Lung (tissue), 12 donors: Measurements from ENCODE around the gene KIF25. TPM values are rescaled to one million over a fixed set of nuclear protein-coding genes. Genes with fewer than 3 reads are reported as not detected.

Experiments used
- ATAC-seq: fragments of 200-7000 bp; cut with Tn5 transposase; one replicate; pipeline ENCODE4 v1.9.1; 2020; ENCODE audit warnings: moderate number of reproducible peaks; ENCODE audit not compliant: insufficient read depth, low FRiP score
- DNase-seq, 3 donors: peaks; one replicate each; pipeline ENCODE4 v3.0.0-alpha.2; 2013 to 2017
- H3K27ac ChIP-seq, 2 donors: one replicate each; pipeline ENCODE4 v1.5.1; 2013; ENCODE audit warnings: mild to moderate bottlenecking in 2 of 2, moderate library complexity in 2 of 2, control low read depth in 1 of 2, inconsistent platforms in 1 of 2, low read depth in 1 of 2, low read length in 1 of 2
- H3K27me3 ChIP-seq, 3 donors: one replicate each; pipeline ENCODE4 v1.5.1; 2013; ENCODE audit warnings: low read length in 2 of 3; ENCODE audit not compliant: control insufficient read depth in 3 of 3, insufficient read depth in 3 of 3
- H3K36me3 ChIP-seq, 4 donors: one replicate each; pipeline ENCODE4 v1.5.1; 2013; ENCODE audit warnings: low read length in 4 of 4, mild to moderate bottlenecking in 1 of 4, moderate library complexity in 1 of 4; ENCODE audit not compliant: control insufficient read depth in 4 of 4, insufficient read depth in 4 of 4
- H3K4me1 ChIP-seq, 5 donors: one replicate each; pipeline ENCODE4 v1.5.1; 2013; ENCODE audit warnings: low read length in 5 of 5, mild to moderate bottlenecking in 2 of 5, moderate library complexity in 1 of 5; ENCODE audit not compliant: control insufficient read depth in 5 of 5, insufficient read depth in 5 of 5
- H3K4me3 ChIP-seq: one replicate; pipeline ENCODE4 v1.5.1; 2013; ENCODE audit warnings: mild to moderate bottlenecking, control low read depth, moderate library complexity
- H3K9ac ChIP-seq, 2 donors: one replicate each; pipeline ENCODE4 v1.5.1; 2013; ENCODE audit warnings: low read length in 2 of 2, control low read depth in 1 of 2; ENCODE audit not compliant: insufficient read depth in 1 of 2
- H3K9me3 ChIP-seq, 4 donors: one replicate each; pipeline ENCODE4 v1.5.1; 2013; ENCODE audit warnings: low read length in 3 of 4, mild to moderate bottlenecking in 1 of 4, moderate library complexity in 1 of 4; ENCODE audit not compliant: control insufficient read depth in 4 of 4, insufficient read depth in 3 of 4
- CTCF ChIP-seq: IDR thresholded peaks from 2 replicates; pipeline ENCODE4 v1.5.1; 2012; ENCODE audit warnings: mild to moderate bottlenecking; ENCODE audit errors: control extremely low read depth, extremely low read depth
- WGBS, 2 donors: extraction: QIAGEN DNeasy Blood & Tissue Kit; methylation state at CpG; one replicate each; pipeline ENCODE4 v1.1.7; 2013; 5-methylcytosine and 5-hydroxymethylcytosine counted together
- polyA plus RNA-seq, 2 donors: library from polyadenylated mRNA; stranded (reverse); fragments of 200-250 nt; gene quantifications; one replicate each; pipeline ENCODE4 v1.2.1, GENCODE V29; 2013
- total RNA-seq, 2 donors: library from RNA; depleted of rRNA in 1 of 2; stranded (reverse); fragments of >200 nt in 1 of 2; gene quantifications; one replicate each; pipeline ENCODE4 v1.2.1, GENCODE V29; 2014 to 2021
- donor health status: control.
- donor health status: control.
- donor health status: Bipolar disorder and iron deficiency.
- donor health status: healthy.
- donor health status: DM: yes; HTN: yes; CAD: no.

Gene KIF25
- total and polyA plus RNA-seq, 4 donors = 0.24 to 5.3 (median 0.53) TPM

- H3K27ac ChIP-seq = peak overlapping the region in 1 of 2 donors; percentile 21
- DNase-seq (no peak), ATAC-seq (no peak)
- 74 to 95% methylated on average over 5 of the region's 5 CpGs for WGBS, 2 donors
- H3K9me3 ChIP-seq = peaks cover 0 to 3% (median 0%) of the 10 kb centered on the region in 4 donors
- H3K4me3 ChIP-seq = no peak overlapping the region
- H3K27me3 ChIP-seq = no peaks in the 10 kb centered on the region
- no peak overlapping the region for H3K9ac ChIP-seq
- H3K36me3 ChIP-seq = no peaks in the 10 kb centered on the region
- no peak for TF ChIP-seq CTCF
- H3K4me1 ChIP-seq = no peaks in the 10 kb centered on the region
Observed at GRCh38 chr6:167988154-167988495, 9.3 kb upstream of the KIF25 start.

- no peak overlapping the region for H3K4me3 ChIP-seq
- no peak overlapping the region for H3K27ac ChIP-seq
- no peak overlapping the region for H3K9ac ChIP-seq
- no peak for ATAC-seq
- peaks cover 0 to 3% (median 0%) of the 10 kb centered on the region in 4 donors for H3K9me3 ChIP-seq
- no peaks in the 10 kb centered on the region for H3K27me3 ChIP-seq
- no peak for TF ChIP-seq CTCF
- peaks cover 0 to 3% (median 0%) of the 10 kb centered on the region in 4 donors for H3K36me3 ChIP-seq
- no peak for DNase-seq
- no peaks in the 10 kb centered on the region for H3K4me1 ChIP-seq
- 97% methylated on average over 36 of the region's 36 CpGs for WGBS, 2 donors
Observed at GRCh38 chr6:167988945-167989841, 8.3 kb upstream of the KIF25 start.

GRCh38 chr6:167990016-167990945 is 7.2 kb upstream of the KIF25 start:
- H3K27ac ChIP-seq = no peak overlapping the region
- peaks cover 0 to 2% (median 0%) of the 10 kb centered on the region in 4 donors for H3K9me3 ChIP-seq
- DNase-seq (no peak), ATAC-seq (no peak)
- H3K4me3 ChIP-seq = no peak overlapping the region
- WGBS, 2 donors = 94 to 95% methylated on average over 75 of the region's 75 CpGs
- H3K9ac ChIP-seq = no peak overlapping the region
- peaks cover 0 to 5% (median 0%) of the 10 kb centered on the region in 4 donors for H3K36me3 ChIP-seq
- no peaks in the 10 kb centered on the region for H3K4me1 ChIP-seq
- TF ChIP-seq CTCF = no peak
- no peaks in the 10 kb centered on the region for H3K27me3 ChIP-seq
